NT2/D1 (cell line): ENCODE data around the gene EFHC1.

ENCODE experiments used
- SUZ12 ChIP-seq: IDR thresholded peaks from 2 replicates; pipeline ENCODE4 v1.6.1; 2011; ENCODE audit not compliant: insufficient read length, insufficient read depth; ENCODE audit errors: extremely low read depth
- YY1 ChIP-seq: IDR thresholded peaks from 2 replicates; pipeline ENCODE4 v1.6.1; 2011; ENCODE audit not compliant: insufficient read length, insufficient read depth
- ZNF274 ChIP-seq: IDR thresholded peaks from 2 replicates; pipeline ENCODE4 v1.6.1; 2011; ENCODE audit warnings: mild to moderate bottlenecking, low read depth, low read length

- TF ChIP-seq YY1 (no peak), SUZ12 (no peak), ZNF274 (no peak)
Measured at GRCh38 chr6:52494298-52495072, 74.3 kb downstream of the EFHC1 start.
